NOMO-1 treated with DMSO at 0.1 percent for 48 hours (cell line): ENCODE results near the gene SLC1A2.

Experiments used
- DNase-seq: peaks from one replicate; lab custom pipeline; 2025; ENCODE audit not compliant: unreplicated experiment; lab: John Stamatoyannopoulos, UW

SLC1A2 gene

DNA sequence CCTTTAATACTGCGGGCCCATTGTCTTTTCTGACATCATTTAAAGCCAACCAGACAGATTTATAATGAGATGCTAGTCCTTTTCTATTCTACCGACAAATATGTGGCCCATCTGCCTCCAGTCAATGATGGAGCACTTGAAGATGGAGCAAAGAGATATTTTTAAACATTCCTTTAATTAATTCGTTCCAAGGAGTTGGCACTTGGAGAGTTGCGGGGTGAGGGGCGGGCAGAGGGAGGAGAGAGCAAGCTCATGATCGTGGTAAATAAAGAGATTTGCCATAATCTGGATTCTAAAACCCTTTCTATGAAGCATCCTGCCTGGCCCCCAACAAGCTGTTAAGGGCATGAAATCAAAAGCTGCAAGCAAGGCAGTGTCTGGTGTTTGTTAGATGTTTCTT lies 5.0 kb downstream of the SLC1A2 start:
- DNase-seq: no peak

DNA sequence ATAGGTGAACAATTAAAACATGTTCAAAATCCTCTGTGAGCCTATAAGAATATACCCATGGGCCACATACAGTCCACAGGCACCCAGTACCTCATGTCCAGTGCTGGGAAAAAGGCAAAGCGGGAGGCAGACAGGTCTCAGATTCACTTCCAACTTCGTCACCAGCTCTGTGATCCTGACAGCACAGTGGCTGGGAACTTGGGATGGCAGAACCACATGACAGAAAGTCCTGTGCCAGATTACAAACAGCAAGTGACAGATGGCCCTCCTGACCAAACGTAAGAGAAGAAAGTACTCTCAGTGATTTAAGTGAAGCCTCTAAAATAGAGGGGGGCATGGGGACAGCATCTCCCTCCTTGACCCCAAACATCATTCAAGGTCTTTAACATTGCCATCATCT lies 5.8 kb downstream of the SLC1A2 start:
- no peak for DNase-seq

DNA sequence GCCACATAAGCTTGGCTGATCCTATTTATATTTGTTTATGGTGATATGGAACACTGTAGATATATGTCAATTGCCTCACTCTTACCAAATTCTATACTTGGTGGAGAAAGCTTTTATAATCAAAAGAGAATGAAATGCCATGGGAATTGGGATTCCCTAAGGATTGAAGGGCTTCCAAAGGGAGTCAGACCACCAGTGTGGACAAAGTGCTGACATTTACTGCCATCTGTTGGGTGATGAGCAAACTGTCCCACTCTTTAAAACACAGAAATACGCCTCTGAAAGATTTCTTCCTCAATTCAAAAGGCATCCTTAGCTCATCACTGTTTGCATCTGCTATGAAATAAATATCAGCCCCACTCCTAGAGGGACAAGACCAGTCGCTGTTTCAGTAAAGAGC lies 7.1 kb downstream of the SLC1A2 start:
- DNase-seq: peak; percentile 11

DNA sequence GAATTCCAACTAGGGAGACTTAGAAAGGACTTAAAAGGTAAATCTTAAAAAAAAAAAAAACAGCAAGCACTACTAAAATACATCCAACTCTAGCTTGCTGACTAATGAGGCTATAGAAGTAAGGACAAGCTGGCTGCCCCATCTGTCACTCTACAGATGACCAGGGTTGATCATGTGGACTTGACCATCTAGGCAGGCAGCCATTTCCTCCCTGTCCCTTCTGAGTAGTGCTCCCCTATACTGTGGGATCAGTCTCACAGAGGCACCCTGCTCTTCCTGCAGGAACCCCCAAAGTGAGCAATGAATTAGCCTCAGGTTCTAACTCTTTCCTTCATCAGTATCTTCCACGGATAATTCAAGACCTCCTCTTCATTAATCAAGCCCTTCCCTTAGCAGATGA lies 12.3 kb downstream of the SLC1A2 start:
- no peak for DNase-seq

DNA sequence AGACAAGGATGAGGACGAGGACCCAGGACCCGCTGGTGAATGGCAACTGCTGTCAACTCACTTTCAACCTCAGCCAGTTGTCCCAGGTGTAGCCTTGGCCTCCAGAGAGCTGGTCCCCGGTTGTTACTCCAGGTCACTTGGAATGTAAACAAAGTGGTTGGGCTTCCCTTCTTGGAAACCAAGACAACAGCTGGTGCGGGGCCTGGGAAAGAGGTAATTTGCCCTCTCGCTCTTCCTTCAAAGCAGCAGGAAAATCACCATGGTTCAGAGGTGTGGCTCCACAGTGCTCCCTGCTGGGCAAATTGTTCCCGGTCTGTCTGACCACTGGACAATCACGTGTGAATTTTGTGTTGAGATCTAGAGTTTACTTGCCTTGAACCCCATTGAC lies 15.0 kb downstream of the SLC1A2 start:
- peak; percentile 9 for DNase-seq

DNA sequence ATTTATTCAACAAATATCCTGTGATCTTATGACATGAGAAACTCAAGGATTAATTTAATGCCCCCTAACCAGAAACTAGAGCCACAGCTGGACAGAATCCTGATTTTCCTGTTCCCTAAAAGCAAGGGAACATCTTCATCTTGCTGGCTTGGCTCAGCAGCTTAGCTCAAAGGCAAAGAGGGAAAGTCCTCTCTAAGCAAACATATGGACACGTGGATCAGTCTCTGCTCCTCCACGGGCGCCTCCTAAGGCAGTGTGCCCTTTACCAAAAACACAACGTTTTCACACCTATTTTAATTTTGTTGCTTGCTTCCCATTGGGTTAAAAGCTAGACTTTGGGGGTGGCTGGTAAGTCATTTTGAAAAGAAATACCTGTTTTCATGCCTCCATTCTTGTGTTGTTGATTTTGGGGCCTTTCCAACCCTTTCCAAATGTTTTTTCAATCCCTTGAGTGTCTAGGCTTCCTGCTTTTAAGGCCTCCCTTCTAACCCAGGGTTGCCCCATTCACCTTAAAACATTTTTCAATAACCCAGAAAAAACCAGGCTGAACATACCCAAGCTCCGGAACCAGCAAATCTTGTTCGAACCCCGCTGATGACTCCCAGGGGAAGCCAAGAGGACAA lies 15.5 kb downstream of the SLC1A2 start:
- DNase-seq: no peak

DNA sequence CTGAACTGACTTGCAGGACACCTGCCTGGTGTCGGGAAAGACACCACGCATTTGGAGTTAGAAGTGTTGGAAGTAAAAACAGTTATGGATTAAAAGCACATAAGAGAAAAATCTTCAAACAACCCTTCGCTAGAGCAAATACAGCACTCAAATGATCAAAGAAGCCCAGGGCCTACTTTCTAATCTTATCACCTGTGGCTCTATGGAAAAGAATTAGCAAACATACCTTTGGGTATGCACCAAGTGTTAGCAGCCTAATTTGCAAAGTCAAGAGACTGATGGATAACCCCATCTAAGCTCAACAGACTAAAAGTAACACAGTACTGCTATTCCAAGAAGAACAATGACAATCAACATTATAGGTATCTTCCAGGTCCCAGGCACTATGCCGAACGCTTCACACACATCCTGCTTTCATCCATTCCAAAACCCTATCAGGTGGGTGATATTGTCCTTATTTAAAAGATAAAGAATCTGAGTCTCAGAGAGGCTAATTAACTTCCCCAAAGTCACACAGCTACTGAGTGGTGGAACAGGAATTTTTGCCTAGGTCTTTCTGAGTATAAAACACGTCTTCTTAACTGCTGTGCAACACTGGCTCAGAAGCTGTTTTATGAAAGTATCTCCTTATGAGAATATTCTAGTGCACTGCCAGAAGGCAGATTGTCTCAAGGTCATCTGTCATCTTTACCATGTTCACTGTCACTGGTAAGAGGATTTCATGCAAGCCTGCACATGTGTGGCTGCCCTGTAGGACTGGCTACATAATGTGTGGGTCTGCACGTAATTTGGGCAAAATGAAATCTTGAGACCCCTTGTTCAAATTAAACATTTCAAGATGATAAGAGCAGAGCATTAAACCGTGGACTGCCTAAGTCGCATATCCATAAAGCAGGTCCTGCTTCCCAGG lies 16.4 kb downstream of the SLC1A2 start:
- no peak for DNase-seq

DNA sequence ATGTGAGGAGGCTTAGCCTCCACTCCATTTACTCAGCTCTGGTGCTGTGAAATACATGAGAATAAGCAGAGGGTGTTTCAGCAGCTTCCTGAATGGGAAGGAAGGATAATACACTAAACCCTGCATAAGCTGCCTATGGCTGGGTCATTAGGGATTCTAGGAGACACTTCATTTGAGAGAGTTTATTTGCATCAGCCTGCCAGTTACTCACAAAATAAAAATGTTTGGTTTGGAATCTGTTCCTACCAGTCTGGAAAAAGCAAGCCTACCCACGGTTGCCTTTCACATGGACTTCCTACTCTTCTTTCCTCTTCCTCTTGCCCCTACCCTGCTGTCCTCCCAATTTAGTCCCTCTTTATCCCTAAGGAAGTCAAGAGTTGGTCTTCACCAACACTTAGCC lies 20.5 kb downstream of the SLC1A2 start:
- no peak for DNase-seq

DNA sequence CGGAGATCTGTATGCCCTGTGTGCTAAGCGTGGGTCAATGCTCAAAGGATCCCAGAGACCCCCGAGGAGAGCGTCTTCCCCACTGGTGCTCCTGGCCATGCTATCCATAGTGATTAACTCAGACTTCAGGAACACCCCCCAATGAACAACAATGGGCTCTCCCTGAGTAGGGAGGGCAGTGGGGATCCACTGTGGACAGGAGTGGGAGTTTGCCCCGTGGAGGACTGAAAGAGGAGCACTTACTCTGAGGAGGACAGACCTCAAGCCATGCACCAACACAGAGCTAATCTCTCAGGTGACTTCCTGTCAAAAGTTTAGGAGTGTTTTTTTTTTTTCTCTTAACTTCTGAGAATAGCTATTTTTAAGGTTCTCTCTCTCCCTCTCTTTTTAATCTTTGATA lies 24.4 kb downstream of the SLC1A2 start:
- DNase-seq: no peak

DNA sequence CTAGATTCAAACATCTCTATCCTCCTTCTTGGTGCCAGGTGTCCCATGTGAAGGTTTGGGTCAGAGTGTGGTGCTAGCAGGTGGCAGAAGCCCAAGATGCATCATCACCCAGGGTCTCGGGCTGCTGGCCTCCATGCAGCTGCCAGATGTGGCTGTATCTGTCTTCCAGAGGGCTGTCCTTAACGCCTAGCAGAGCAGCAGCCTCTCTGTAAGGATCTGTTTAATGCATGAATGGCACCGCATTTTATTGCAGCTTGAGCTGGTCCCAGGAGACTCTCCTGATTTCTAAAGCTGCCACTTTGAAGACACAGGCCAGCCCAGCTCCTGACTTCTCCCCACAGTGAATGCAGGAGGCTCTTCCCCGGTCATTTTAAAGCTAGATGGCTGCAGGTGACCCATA lies 26.3 kb downstream of the SLC1A2 start:
- DNase-seq: no peak

DNA sequence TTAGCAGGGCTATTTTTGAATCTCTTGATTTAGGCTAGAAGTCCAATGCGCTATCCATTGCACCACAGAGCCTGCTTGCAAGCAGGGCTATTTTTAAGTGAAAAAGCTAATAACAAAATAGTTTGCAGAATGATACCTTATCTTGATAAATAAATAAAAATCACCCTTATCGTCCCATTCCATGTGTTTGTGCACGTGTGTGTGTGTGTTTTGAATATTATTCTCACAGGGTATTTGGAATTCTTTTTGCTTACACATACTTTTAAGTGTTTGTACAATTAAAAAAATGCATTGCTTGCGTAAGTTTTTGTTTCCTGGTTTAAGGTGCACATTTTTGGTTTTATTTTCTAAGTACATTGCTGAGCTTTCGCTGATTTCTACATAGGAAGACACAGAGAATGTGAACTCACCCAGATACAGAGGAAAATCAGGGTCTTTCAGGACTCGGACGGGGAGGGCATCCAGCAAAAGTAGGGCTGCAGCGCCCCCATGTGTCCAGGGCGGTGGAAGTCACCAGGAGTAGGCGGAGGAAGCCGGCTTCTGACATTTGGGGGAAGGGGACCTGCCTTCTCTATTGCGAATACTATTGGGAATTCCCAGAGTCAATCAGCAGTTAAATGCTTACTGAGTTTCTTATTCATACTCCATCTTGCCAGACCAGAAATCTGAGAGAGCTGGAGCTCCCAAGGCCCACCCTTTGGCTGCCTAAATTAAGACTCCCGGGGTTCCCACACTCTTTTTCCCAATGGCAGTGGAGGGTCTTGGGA lies 27.3 kb downstream of the SLC1A2 start:
- DNase-seq: peak; percentile 71

DNA sequence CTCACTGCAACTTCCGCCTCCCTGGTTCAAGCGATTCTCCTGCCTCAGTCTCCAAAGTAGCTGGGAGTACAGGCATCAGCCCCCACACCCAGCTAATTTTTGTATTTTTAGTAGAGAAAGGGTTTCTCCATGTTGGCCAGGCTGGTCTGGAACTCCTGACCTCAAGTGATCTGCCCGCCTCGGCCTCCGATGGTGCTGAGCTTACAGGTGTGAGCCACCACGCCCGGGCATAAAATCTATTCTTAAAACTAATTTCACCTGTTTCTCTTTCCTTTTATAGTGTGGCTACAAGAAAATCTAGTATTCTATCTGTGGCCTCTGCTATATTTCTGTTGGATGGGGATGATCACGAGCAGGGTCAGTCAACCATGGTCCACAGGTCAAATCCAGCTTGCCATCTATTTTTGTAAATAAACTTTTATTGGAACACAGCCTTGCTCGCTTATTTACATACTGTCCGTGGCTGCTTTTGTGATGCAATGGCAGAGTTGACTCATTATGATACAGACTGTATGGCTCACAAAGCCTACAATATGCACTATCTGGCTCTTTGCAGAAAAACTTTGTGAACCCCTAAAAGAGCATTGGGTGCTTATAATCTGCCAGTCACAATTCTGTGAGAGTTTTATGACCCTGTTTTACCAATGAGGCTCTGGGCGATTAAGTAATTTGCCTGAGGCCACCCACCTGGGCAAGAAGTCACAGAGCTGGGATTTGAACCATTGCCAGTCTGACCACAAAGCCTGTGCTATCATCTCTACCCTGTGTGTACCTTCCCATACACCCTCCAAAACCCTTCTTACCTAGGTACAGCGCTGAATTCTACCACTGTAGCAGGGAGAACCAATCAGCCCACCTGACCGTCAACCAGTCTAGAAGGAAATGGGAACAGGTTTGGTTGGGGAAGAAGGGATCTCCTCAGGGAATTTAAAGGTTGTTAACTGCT lies 28.3 kb downstream of the SLC1A2 start:
- peak; percentile 62 for DNase-seq

DNA sequence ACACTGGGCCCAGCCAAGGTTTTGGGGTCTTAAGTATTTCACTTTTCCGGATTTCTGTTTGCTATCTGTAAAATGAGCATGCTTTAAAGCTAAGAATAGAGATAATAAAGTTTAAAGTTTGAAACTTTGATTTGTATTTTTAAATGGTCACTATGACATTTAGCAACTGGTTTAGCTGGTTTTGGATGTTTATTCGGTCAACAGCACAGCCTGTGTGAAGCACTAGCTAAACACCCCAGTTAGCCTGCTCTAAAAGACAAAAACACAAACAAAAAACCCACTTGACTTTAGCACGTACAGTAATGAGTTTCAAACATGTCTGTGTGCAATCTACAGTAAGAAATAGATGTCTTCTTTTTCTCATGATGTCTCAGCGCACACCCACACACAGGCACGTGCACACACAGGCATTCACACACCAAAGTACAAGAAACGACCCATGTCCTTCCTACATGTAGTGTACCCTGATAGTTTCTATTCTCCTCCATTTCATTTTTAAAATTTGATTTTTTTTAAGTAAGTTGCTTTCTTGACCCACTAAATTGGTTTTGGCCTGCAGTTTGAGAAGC lies 29.4 kb downstream of the SLC1A2 start:
- no peak for DNase-seq

DNA sequence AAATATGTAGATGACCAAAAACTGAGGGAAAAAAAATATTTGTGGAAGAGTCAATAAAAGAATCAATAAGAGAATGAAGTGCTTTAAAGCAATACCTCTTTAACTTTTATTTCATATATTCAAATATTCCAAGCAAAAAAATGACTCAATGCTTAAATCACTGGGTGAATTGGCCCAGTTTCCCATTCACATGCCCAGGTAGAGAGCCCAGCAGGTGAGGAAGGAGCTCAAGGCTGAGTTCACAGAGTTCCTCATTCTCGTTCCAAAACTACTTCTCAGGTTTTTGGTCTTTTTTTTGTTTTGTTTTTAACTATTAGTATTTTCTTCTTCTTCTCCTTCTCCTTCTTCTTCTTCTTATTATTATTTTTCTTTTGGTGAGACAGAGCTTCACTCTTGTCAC lies 30.2 kb downstream of the SLC1A2 start:
- no peak for DNase-seq

DNA sequence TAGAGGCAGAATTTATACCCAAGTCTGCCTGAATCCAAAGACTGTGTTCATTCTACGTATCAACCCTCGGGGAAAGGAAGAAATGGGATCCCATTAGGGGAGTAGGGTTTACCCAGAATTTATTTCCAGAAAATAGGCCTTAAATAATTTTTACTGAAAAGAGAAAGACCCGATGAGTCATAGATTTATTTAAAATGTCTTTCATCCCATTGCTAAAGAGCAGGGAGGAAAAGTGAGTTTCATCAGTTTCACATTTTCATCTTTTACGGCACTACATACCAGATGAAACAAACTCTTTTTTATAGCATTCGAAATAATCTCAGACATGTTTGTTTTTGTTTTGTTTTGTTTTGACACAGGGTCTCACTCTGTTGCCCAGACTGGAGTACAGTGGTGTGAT lies 31.3 kb downstream of the SLC1A2 start:
- no peak for DNase-seq

DNA sequence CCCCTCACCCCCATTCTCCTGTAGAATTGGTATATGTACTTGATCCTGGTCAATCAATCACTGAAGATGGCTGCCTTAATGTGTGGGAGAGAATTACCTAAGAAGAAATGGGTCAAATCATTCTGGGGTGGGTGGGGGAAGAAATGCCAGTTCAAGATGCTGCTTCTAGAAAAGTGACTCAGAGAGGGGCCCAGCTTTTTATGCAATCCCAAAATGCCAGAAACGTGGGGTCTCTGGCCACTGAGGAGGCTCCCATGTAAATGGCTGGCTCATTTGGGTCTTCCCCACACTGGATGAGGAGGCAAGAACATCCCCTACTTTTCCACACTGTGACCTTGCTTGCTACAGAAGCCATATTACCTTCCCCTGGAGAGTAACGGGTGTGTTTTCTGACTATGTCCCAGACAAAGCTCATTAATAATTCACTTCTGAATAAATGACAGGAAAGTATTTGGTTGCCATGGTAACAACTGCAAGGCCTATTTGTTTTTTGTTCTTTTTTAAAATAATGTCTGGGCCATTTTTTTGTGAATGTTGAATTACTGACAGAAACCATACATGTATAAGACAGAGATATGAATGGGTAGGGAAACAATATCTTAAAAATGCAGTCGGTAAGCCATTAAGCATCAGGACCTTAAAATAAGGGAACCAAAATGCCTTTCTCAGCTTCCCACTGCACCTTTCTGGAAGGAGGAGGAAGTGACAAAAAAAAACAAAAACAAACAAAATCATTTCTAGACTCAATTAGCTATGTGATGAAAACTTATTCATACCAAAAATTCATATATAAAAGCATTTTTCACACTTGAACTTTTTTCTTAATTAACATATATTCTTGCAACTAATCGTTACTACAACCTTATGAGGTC lies 32.0 kb downstream of the SLC1A2 start:
- DNase-seq: no peak

DNA sequence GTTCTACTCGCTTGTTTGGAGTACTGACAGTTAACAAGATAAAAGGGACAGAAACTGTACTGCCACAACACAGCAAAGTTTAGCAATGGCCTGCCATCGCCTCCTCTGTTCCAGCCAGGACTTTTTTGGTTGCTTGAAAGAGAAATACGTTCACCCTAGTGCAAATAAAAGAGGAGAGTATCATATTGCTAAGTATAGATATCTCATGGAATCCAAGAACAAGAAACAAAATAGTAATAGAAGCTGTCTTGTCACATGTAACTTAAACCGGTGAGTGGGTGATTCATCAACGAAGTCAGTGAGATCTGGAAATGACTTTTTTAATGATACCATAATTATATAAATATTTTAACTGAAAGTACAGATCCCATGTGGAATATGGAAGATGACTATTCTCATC lies 35.4 kb downstream of the SLC1A2 start:
- no peak for DNase-seq

DNA sequence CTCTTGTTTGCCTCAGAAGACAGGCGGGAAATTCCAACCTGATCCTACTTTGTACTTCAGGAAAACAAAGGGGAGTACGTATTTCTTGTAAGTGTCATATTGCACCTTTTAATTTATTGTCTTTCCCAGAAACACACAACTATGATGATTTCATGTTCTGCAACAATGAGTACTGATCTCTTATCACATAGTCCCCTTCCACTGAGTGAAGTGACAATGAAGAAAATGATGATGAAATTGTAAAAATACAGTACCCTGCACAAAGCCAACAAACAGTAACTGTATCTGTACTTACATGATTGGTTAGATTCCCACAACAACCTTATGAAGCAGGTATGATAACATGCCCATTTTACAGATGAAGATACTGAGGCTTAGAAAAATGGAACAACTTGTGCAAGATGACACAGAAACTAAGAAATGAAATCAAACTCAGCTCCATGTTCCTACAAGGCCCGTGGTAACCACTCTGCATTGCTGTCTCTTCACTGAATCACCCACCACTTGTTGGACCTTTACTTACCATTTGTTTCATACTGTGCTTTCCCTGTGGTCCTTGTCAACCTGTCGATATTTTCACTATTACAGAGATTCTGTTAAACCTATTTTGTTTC lies 37.5 kb downstream of the SLC1A2 start:
- no peak for DNase-seq

DNA sequence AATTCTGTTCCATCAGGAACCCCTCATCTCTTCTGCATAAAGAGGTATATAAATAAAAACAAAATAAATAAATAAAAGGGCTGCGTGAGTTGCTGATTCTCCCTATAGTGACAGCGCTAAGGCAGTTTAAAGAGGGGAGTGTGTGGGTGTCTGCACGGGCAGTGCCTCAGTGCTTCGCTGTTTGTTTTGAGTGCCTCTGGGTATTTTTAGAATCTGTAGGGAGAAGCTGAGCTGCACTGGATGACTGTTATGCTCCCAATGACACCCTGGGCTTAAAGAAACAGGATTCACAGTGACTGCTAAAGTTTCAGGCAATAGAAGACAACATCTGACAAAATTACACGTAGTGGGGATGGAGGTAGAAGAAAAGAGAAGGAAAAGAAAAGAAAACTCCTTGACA lies 38.8 kb downstream of the SLC1A2 start:
- DNase-seq: no peak
